Naive thymus-derived CD8-positive, alpha-beta T cell (primary cell): Measurements from ENCODE around the gene CLGN. TPM values are rescaled to one million over a fixed set of nuclear protein-coding genes. Genes with fewer than 3 reads are reported as not detected.
"Not testable (repeated sequence)": the region's sequence is repeated elsewhere in the genome, so short reads cannot be mapped to it uniquely, and the experiment has no call there.

Source experiments
- ATAC-seq, 2 donors: fragments of 150-1000 bp; cut with Tn5 transposase in 1 of 2; sonication (Bioruptor Pico), chemical (Tn5 transposase) in 1 of 2; 1 replicate in 1 of 2; 2 replicates in 1 of 2; pipeline ENCODE4 v1.10.0; 2021; ENCODE audit warnings: mild to moderate bottlenecking in 2 of 2, moderate library complexity in 2 of 2
- POLR2A ChIA-PET: fragments of 350-600 bp; sonication (Branson Sonifier 250); formaldehyde crosslinking; loops from one replicate; lab custom pipeline; 2021; ENCODE audit warnings: antibody characterized with exemption; lab: Charles Lee
- DNase-seq, 10 donors: peaks; one replicate each; pipeline versions ENCODE4 v3.0.0 to v3.0.0-alpha.2; 2020 to 2022
- H3K27ac Mint-ChIP-seq, 10 donors: one replicate each; pipeline ENCODE4 v1.8.0; 2020 to 2022; ENCODE audit warnings: mild to moderate bottlenecking in 10 of 10, mixed read lengths in 10 of 10, moderate library complexity in 4 of 10, inconsistent platforms in 1 of 10
- H3K27me3 Mint-ChIP-seq, 5 donors: one replicate each; pipeline ENCODE4 v1.8.0; 2021 to 2022; ENCODE audit warnings: mixed read lengths in 5 of 5
- H3K36me3 Mint-ChIP-seq, 3 donors: one replicate each; pipeline ENCODE4 v1.8.0; 2020 to 2022; ENCODE audit warnings: mixed read lengths in 3 of 3, mild to moderate bottlenecking in 2 of 3, inconsistent platforms in 1 of 3
- H3K4me1 Mint-ChIP-seq, 4 donors: one replicate each; pipeline ENCODE4 v1.8.0; 2021 to 2022; ENCODE audit warnings: mixed read lengths in 4 of 4
- H3K4me3 Mint-ChIP-seq, 10 donors: one replicate each; pipeline ENCODE4 v1.8.0; 2020 to 2022; ENCODE audit warnings: mild to moderate bottlenecking in 10 of 10, mixed read lengths in 10 of 10, moderate library complexity in 6 of 10, inconsistent platforms in 1 of 10
- H3K9me3 Mint-ChIP-seq, 9 donors: one replicate each; pipeline ENCODE4 v1.8.0; 2020 to 2022; ENCODE audit warnings: mixed read lengths in 9 of 9, mild to moderate bottlenecking in 3 of 9, inconsistent platforms in 1 of 9, moderate library complexity in 1 of 9
- polyA plus RNA-seq, 3 donors: library from polyadenylated mRNA; unstranded; fragments of 300-500 nt; fragmentation: Illumina TruSeq; gene quantifications; one replicate each; pipeline ENCODE4 v1.2.3, GENCODE V29; 2021
- total RNA-seq, 8 experiments: library from RNA in 2 of 8; stranded (reverse) in 2 of 8; gene quantifications; one replicate each; pipeline ENCODE4 v1.2.3 and lab custom pipeline; 2021 to 2026

CLGN gene
- total and polyA plus RNA-seq, 5 experiments from 2014 or later, result 0.11 TPM; not detected in 4

DNA sequence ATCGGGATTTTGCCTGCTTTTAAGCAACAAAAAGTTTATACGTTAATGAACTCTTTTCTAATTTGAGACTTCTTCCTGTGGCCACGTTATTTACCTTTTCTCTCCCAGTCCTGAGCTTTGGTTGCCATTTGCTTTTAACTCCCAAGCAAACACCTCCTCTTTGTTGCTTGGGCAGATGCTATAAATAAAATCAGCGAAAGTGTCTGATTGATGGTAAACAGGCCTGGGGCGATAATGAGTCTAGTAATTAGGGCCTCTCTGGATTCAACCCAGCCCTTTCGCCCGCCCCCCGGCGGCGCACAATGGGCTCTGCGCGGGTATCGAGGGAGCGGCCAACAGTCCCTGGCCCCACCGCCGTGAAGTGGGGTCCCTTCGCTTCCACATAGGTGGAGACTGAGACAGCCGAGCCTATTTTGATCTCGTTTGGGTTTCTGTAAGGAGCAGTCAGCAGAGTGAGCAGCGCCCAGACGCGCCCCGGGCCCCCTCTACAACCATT lies 790 bp downstream of the CLGN start:
- peaks cover 3 to 12% (median 8%) of the 10 kb centered on the region in 4 donors for H3K4me1 Mint-ChIP-seq
- H3K4me3 Mint-ChIP-seq, result peak overlapping the region; percentile 49 to 91 (median 74)
- no peaks in the 10 kb centered on the region for H3K9me3 Mint-ChIP-seq
- peak; percentile 11 to 19 for ATAC-seq
- POLR2A ChIA-PET, result no interaction called here
- DNase-seq, result peak in 1 of 10 donors; percentile 0
- no peak overlapping the region for H3K27ac Mint-ChIP-seq
- no peaks in the 10 kb centered on the region for H3K36me3 Mint-ChIP-seq
- H3K27me3 Mint-ChIP-seq, result peaks cover 28 to 63% (median 41%) of the 10 kb centered on the region in 5 donors

- DNase-seq (no peak), ATAC-seq (no peak)
- no peak overlapping the region for H3K4me3 Mint-ChIP-seq
- no peaks in the 10 kb centered on the region for H3K36me3 Mint-ChIP-seq
- H3K27ac Mint-ChIP-seq, result no peak overlapping the region
- H3K4me1 Mint-ChIP-seq, result peaks cover 3 to 12% (median 8%) of the 10 kb centered on the region in 4 donors
- POLR2A ChIA-PET, result no interaction called here
- H3K9me3 Mint-ChIP-seq, result no peaks in the 10 kb centered on the region
- H3K27me3 Mint-ChIP-seq, result peaks cover 17 to 51% (median 33%) of the 10 kb centered on the region in 5 donors
These were observed 4.3 kb downstream of the CLGN start for GRCh38 chr4:140423106-140423505.

- H3K4me1 Mint-ChIP-seq, ATAC-seq, POLR2A ChIA-PET, H3K36me3 Mint-ChIP-seq, H3K4me3 Mint-ChIP-seq, H3K9me3 Mint-ChIP-seq, DNase-seq, H3K27ac Mint-ChIP-seq: not testable (repeated sequence)
- peaks cover 0 to 11% (median 8%) of the 10 kb centered on the region in 5 donors for H3K27me3 Mint-ChIP-seq
These were observed 14.1 kb downstream of the CLGN start for GRCh38 chr4:140413130-140413969.

- Mint-ChIP-seq H3K9me3 (no peaks in the 10 kb centered on the region), H3K27me3 (peaks cover 0 to 13% (median 8%) of the 10 kb centered on the region in 5 donors), H3K27ac (no peak overlapping the region), H3K4me3 (no peak overlapping the region), H3K4me1 (no peaks in the 10 kb centered on the region), H3K36me3 (peaks cover 0 to 1% (median 0%) of the 10 kb centered on the region in 3 donors)
- ATAC-seq (no peak), DNase-seq (no peak)
- POLR2A ChIA-PET, result no interaction called here
These were observed 18.5 kb downstream of the CLGN start for GRCh38 chr4:140408974-140409373.

GRCh38 chr4:140406292-140406691 lies 21.2 kb downstream of the CLGN start:
- no peak overlapping the region for H3K4me3 Mint-ChIP-seq
- no peak for DNase-seq
- no peaks in the 10 kb centered on the region for H3K9me3 Mint-ChIP-seq
- H3K27me3 Mint-ChIP-seq, result peaks cover 0 to 4% (median 0%) of the 10 kb centered on the region in 5 donors
- no peak for ATAC-seq
- POLR2A ChIA-PET, result no interaction called here
- H3K4me1 Mint-ChIP-seq, result no peaks in the 10 kb centered on the region
- H3K27ac Mint-ChIP-seq, result no peak overlapping the region
- H3K36me3 Mint-ChIP-seq, result no peaks in the 10 kb centered on the region

- peaks cover 0 to 12% (median 4%) of the 10 kb centered on the region in 5 donors for H3K27me3 Mint-ChIP-seq
- H3K27ac Mint-ChIP-seq, result no peak overlapping the region
- H3K36me3 Mint-ChIP-seq, result no peaks in the 10 kb centered on the region
- ATAC-seq (no peak), DNase-seq (no peak)
- POLR2A ChIA-PET, result no interaction called here
- H3K9me3 Mint-ChIP-seq, result no peaks in the 10 kb centered on the region
- no peaks in the 10 kb centered on the region for H3K4me1 Mint-ChIP-seq
- H3K4me3 Mint-ChIP-seq, result no peak overlapping the region
These were observed 27.3 kb downstream of the CLGN start for GRCh38 chr4:140400111-140400510.

DNA sequence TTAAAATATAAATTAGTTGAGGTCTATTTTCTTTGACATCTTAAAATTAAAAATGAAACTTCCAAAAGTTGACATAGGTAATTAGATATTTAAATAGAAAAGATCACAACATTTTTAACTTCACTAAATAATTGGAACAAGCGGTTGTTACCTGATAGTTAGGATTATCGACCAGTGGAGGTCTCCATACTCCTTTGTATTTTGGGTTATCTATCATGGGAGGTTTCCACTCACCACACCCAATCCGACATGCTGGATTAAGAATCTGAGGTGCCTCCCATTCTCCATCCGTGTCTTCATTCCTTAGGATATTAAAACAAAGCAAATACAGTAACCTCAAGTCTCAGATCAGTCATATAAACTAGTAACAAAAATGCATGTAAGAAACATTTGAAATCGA lies 31.8 kb downstream of the CLGN start:
- Mint-ChIP-seq H3K27ac (peak overlapping the region in 1 of 10 donors; percentile 10), H3K27me3 (peaks cover 0 to 14% (median 4%) of the 10 kb centered on the region in 5 donors), H3K4me3 (no peak overlapping the region), H3K36me3 (no peaks in the 10 kb centered on the region), H3K4me1 (no peaks in the 10 kb centered on the region), H3K9me3 (no peaks in the 10 kb centered on the region)
- POLR2A ChIA-PET, result no interaction called here
- ATAC-seq, result no peak
- no peak for DNase-seq

DNA sequence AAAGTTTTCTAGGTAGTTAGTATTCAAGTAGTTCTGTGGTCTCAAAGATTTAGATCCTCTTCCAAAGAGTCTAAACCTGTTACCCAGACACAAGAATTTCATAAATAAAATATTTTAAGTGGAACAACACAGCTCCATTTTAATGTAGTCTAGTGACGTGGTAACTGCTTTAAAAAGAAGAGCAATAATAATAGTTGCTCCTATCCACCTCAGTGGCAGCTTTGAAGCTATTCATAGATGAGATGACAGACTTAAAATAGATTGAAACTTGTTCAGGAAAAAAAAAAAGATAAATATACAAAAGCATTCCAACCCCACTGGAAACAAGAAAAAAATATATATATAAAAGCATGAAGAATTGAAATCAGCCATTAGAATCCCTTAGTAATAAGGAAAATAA lies 39.4 kb downstream of the CLGN start:
- peaks cover 0 to 3% (median 3%) of the 10 kb centered on the region in 3 donors for H3K36me3 Mint-ChIP-seq
- peaks cover 0 to 3% (median 0%) of the 10 kb centered on the region in 5 donors for H3K27me3 Mint-ChIP-seq
- DNase-seq, result no peak
- ATAC-seq, result no peak
- no peak overlapping the region for H3K4me3 Mint-ChIP-seq
- H3K9me3 Mint-ChIP-seq, result no peaks in the 10 kb centered on the region
- H3K4me1 Mint-ChIP-seq, result no peaks in the 10 kb centered on the region
- POLR2A ChIA-PET, result no interaction called here
- H3K27ac Mint-ChIP-seq, result no peak overlapping the region

- H3K4me1 Mint-ChIP-seq, result peaks cover 0 to 7% (median 4%) of the 10 kb centered on the region in 4 donors
- peaks cover 0 to 34% (median 15%) of the 10 kb centered on the region in 3 donors for H3K36me3 Mint-ChIP-seq
- no peaks in the 10 kb centered on the region for H3K9me3 Mint-ChIP-seq
- POLR2A ChIA-PET, result no interaction called here
- H3K4me3 Mint-ChIP-seq, result no peak overlapping the region
- no peak for DNase-seq
- H3K27ac Mint-ChIP-seq, result no peak overlapping the region
- H3K27me3 Mint-ChIP-seq, result no peaks in the 10 kb centered on the region
- ATAC-seq, result no peak
These were observed 44.7 kb downstream of the CLGN start for GRCh38 chr4:140382732-140383131.

- peak in 1 of 10 donors; percentile 3 for DNase-seq
- Mint-ChIP-seq H3K27me3 (peaks cover 0 to 3% (median 0%) of the 10 kb centered on the region in 5 donors), H3K9me3 (no peaks in the 10 kb centered on the region), H3K36me3 (peaks cover 0 to 4% (median 0%) of the 10 kb centered on the region in 3 donors), H3K4me3 (peak overlapping the region in 2 of 10 donors; percentile 88 to 89), H3K27ac (peak overlapping the region in 7 of 10 donors; percentile 29 to 91 (median 85)), H3K4me1 (peaks cover 12 to 52% (median 40%) of the 10 kb centered on the region in 4 donors)
- POLR2A ChIA-PET, result interaction anchor here (1.1 to 2.8 kb wide), 6 partner anchors 14 to 1291 kb away, joined by 4 to 28 read pairs (median 6); partner anchors contain the start of gene ELMOD2
- ATAC-seq, result no peak
These were observed 53.3 kb downstream of the CLGN start for GRCh38 chr4:140374130-140374477.

DNA sequence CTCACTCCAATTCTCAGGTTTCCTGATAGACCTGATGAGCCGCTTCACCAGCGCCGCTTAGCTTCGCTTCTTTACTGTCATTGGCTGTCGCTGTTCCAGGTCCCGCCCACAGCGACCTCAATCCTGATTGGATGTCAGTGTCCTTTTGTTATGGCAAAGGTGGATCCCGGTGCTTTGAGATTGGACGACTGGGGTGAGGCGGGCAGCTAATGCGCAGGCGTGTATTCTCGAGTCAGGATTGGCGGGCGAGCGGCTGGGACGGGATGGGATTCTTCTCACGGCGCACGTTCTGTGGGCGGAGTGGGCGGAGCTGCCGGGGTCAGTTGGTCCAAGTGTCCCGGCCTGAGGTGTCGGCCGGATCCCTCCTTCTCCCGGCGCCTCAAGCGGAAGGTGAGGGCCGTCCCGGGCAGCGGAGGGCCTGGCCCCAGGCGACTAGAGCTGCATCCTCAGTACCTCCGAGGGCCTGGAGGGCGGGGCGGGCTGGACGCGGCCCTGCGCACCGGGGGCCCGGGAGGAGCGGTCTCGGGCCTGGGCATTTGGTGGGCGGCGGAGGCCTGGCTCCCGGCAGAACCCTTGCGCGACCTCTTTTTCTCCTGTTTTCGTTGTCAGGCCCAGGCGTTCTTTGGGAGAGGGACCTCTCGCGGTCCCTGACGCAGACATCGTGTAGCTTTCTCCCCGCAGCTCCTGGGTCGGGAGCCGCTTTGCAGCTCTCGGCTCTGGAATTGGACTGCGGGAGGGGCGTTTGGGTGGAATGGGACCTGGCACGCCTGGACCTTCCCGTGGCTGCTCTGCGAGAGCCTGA lies 53.9 kb downstream of the CLGN start, which contains the start of gene SCOC:
SCOC (plus strand) TSS at position 319 of the 802 bp plus-strand sequence. CDS start 5,525 bp downstream, outside the sequence.
- POLR2A ChIA-PET, result interaction anchor here (0.9 to 2.8 kb wide), 9 partner anchors 11 to 1290 kb away, joined by 3 to 28 read pairs (median 4); partner anchors contain the start of gene ELMOD2
- Mint-ChIP-seq H3K4me3 (peak within 1 kb of the TSS in 2 of 10 donors; percentile 88 to 89), H3K4me1 (peaks cover 12 to 48% (median 37%) of the 10 kb centered on the region in 4 donors), H3K27ac (peak within 1 kb of the TSS in 7 of 10 donors; percentile 29 to 91 (median 85)), H3K27me3 (peaks cover 0 to 3% (median 0%) of the 10 kb centered on the region in 5 donors), H3K36me3 (no peaks in the 10 kb centered on the region), H3K9me3 (no peaks in the 10 kb centered on the region)
- ATAC-seq, result peak; percentile 94 to 95
- DNase-seq, result peak; percentile 86 to 99 (median 96)

DNA sequence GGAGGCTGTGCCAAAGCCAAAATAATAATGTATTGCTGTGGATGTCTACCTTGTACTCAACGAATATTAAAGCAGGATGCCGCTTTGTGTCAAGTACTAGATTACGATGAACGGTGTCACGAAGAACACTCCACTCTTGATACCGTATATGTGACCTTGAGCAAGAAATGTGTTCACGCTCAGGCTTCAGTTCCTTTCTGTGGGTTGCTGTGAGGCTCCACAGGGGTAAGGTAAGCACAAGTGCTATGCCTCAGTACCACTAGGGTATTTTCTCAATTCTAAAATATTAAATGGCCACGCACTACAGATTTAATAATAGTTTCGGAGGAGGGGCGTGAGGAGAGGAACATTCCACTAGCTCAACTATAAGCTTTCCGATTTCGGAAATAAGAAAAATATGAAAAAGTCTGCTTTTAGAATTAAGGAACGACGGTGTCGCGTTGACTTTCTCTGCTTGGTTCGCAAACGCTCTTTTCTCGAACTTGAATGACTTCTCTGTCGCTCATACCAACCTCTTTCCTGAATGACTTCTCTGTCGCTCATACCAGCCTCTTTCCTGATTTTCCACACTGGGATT lies 54.6 kb downstream of the CLGN start:
- Mint-ChIP-seq H3K4me3 (no peak overlapping the region), H3K36me3 (peaks cover 0 to 1% (median 0%) of the 10 kb centered on the region in 3 donors)

More for the DNA sequence above, 54.6 kb downstream of the CLGN start:
- POLR2A ChIA-PET, result interaction anchor here (0.9 to 2.8 kb wide), 9 partner anchors 10 to 1290 kb away, joined by 3 to 28 read pairs (median 4); partner anchors contain the start of gene ELMOD2
- DNase-seq (peak in 8 of 10 donors; percentile 7 to 71 (median 39)), ATAC-seq (peak; percentile 63 to 71)
- H3K27me3 Mint-ChIP-seq, result peaks cover 0 to 3% (median 0%) of the 10 kb centered on the region in 5 donors
- no peak overlapping the region for H3K27ac Mint-ChIP-seq
- no peaks in the 10 kb centered on the region for H3K9me3 Mint-ChIP-seq
- peaks cover 12 to 48% (median 37%) of the 10 kb centered on the region in 4 donors for H3K4me1 Mint-ChIP-seq
